ENCODE data around the gene USP4.
"Not testable (repeated sequence)": the region's sequence is repeated elsewhere in the genome, so short reads cannot be mapped to it uniquely, and the experiment has no call there.

Gene USP4

GRCh38 chr3:49339941-49340800 lies at the start of gene USP4:
USP4 (minus strand) TSS chr3:49340053; CDS start chr3:49340024, 29 bp downstream.
- peak; percentile 69 for DNase-seq

- no peak for DNase-seq
These were observed 49.4 kb upstream of the USP4 start for GRCh38 chr3:49389297-49389696.

- DNase-seq, result no peak
These were observed 48.5 kb upstream of the USP4 start for GRCh38 chr3:49388289-49388820.

- DNase-seq, result no peak
These were observed 47.9 kb upstream of the USP4 start for GRCh38 chr3:49387721-49388120.

GRCh38 chr3:49386056-49386756 lies 46.4 kb upstream of the USP4 start:
- no peak for DNase-seq

- DNase-seq, result no peak
These were observed 45.8 kb upstream of the USP4 start for GRCh38 chr3:49385617-49386016.

- no peak for DNase-seq
These were observed 43.5 kb upstream of the USP4 start for GRCh38 chr3:49383387-49383786.

GRCh38 chr3:49378249-49378895 lies 38.5 kb upstream of the USP4 start:
- no peak for DNase-seq

GRCh38 chr3:49377483-49377882 lies 37.6 kb upstream of the USP4 start:
- no peak for DNase-seq

GRCh38 chr3:49371946-49372345 lies 32.1 kb upstream of the USP4 start:
- DNase-seq, result no peak

- no peak for DNase-seq
These were observed 30.9 kb upstream of the USP4 start for GRCh38 chr3:49370585-49371290.

GRCh38 chr3:49362561-49362960 lies 22.7 kb upstream of the USP4 start:
- DNase-seq, result no peak

GRCh38 chr3:49359623-49360022 lies 19.8 kb upstream of the USP4 start:
- no peak for DNase-seq

- no peak for DNase-seq
These were observed 19.0 kb upstream of the USP4 start for GRCh38 chr3:49358884-49359225.

- DNase-seq, result peak; percentile 58
These were observed 18.5 kb upstream of the USP4 start, which contains the start of gene GPX1 for GRCh38 chr3:49358217-49358883. GPX1 (minus strand) TSS chr3:49358353; CDS start chr3:49358278, 75 bp downstream.

GRCh38 chr3:49357443-49358216 lies 17.8 kb upstream of the USP4 start:
- DNase-seq, result not testable (repeated sequence)

GRCh38 chr3:49357095-49357442 lies 17.2 kb upstream of the USP4 start:
- DNase-seq, result not testable (repeated sequence)

- no peak for DNase-seq
These were observed 13.1 kb upstream of the USP4 start for GRCh38 chr3:49352890-49353421.

- DNase-seq, result no peak
These were observed 12.4 kb upstream of the USP4 start for GRCh38 chr3:49352281-49352680.

GRCh38 chr3:49351521-49352011 lies 11.7 kb upstream of the USP4 start:
- DNase-seq, result no peak
